ENCODE data around the gene RBM43.
"Not testable (repeated sequence)": the region's sequence is repeated elsewhere in the genome, so short reads cannot be mapped to it uniquely, and the experiment has no call there.

The RBM43 gene

GRCh38 chr2:151261231-151261976 lies at the start of gene RBM43:
Gene RBM43 (minus strand): TSS chr2:151261863. CDS start chr2:151261727, 136 bp downstream.
- FAIRE-seq = no peak

GRCh38 chr2:151310313-151310712 lies 48.6 kb upstream of the RBM43 start:
- FAIRE-seq = not testable (repeated sequence)

- FAIRE-seq = no peak
Observed at GRCh38 chr2:151306621-151307020, 45.0 kb upstream of the RBM43 start.

- no peak for FAIRE-seq
Observed at GRCh38 chr2:151305129-151305691, 43.5 kb upstream of the RBM43 start.

- FAIRE-seq = no peak
Observed at GRCh38 chr2:151302879-151303278, 41.2 kb upstream of the RBM43 start.

- no peak for FAIRE-seq
Observed at GRCh38 chr2:151302404-151302803, 40.7 kb upstream of the RBM43 start.

GRCh38 chr2:151299920-151300539 lies 38.4 kb upstream of the RBM43 start:
- FAIRE-seq = no peak

GRCh38 chr2:151297882-151298281 lies 36.2 kb upstream of the RBM43 start:
- no peak for FAIRE-seq

- FAIRE-seq = not testable (repeated sequence)
Observed at GRCh38 chr2:151295926-151296325, 34.3 kb upstream of the RBM43 start.

GRCh38 chr2:151292546-151292945 lies 30.9 kb upstream of the RBM43 start:
- FAIRE-seq = no peak

GRCh38 chr2:151292141-151292540 lies 30.5 kb upstream of the RBM43 start:
- FAIRE-seq = no peak

- FAIRE-seq = no peak
Observed at GRCh38 chr2:151291224-151291623, 29.6 kb upstream of the RBM43 start.

- FAIRE-seq = no peak
Observed at GRCh38 chr2:151289972-151290866, 28.6 kb upstream of the RBM43 start.

- no peak for FAIRE-seq
Observed at GRCh38 chr2:151287513-151288250, 26.0 kb upstream of the RBM43 start.

- no peak for FAIRE-seq
Observed at GRCh38 chr2:151282401-151282800, 20.7 kb upstream of the RBM43 start.

GRCh38 chr2:151280271-151280670 lies 18.6 kb upstream of the RBM43 start:
- no peak for FAIRE-seq

GRCh38 chr2:151278487-151278886 lies 16.8 kb upstream of the RBM43 start:
- FAIRE-seq = no peak

- FAIRE-seq = no peak
Observed at GRCh38 chr2:151277067-151277466, 15.4 kb upstream of the RBM43 start.

GRCh38 chr2:151275291-151275690 lies 13.6 kb upstream of the RBM43 start:
- FAIRE-seq = no peak

GRCh38 chr2:151271824-151272223 lies 10.2 kb upstream of the RBM43 start:
- no peak for FAIRE-seq

- FAIRE-seq = no peak
Observed at GRCh38 chr2:151269798-151270568, 8.3 kb upstream of the RBM43 start.

GRCh38 chr2:151268085-151268484 lies 6.4 kb upstream of the RBM43 start:
- no peak for FAIRE-seq

Data from colon (tissue), 2 donors.